DMS 273 treated with DMSO at 0.1 percent for 48 hours (cell line): Measurements from ENCODE around the gene CACNG1.

ENCODE experiments used
- DNase-seq: peaks from one replicate; lab custom pipeline; 2025; lab: John Stamatoyannopoulos, UW

Gene CACNG1, protein sequence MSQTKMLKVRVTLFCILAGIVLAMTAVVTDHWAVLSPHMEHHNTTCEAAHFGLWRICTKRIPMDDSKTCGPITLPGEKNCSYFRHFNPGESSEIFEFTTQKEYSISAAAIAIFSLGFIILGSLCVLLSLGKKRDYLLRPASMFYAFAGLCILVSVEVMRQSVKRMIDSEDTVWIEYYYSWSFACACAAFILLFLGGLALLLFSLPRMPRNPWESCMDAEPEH

GRCh38 chr17:67044016-67044772 lies at the start of gene CACNG1:
Gene CACNG1, plus strand, starts transcription at chr17:67044554. Its CDS starts 107 bp downstream, at chr17:67044661.
- DNase-seq: no peak

- no peak for DNase-seq
These were observed 49.3 kb upstream of the CACNG1 start for GRCh38 chr17:66994930-66995535.

- no peak for DNase-seq
These were observed 48.4 kb upstream of the CACNG1 start for GRCh38 chr17:66995944-66996343.

DNA sequence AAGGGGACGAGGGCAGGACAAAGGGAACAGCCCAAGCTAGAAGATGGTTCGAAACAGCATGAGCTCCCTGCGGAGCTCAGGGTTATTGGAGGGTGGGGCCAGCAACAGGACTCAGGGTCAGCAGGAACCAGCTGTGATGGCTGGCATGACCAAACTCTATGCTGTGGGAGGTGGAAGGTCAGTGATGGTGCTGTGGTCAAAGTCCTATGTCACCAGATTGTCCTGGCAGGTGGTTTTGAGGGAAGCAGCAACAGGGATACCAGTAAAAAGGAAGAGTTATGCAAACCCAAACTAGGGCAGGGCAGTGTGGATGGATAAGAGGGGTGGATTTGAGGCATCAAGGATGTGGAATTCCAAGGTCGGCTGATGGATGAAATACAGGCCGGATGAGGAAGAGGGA lies 47.4 kb upstream of the CACNG1 start:
- no peak for DNase-seq

- no peak for DNase-seq
These were observed 41.1 kb upstream of the CACNG1 start for GRCh38 chr17:67003231-67003630.

- no peak for DNase-seq
These were observed 40.2 kb upstream of the CACNG1 start for GRCh38 chr17:67004181-67004580.

- no peak for DNase-seq
These were observed 37.1 kb upstream of the CACNG1 start for GRCh38 chr17:67007266-67007665.

- DNase-seq: no peak
These were observed 36.3 kb upstream of the CACNG1 start for GRCh38 chr17:67008101-67008500.

- DNase-seq: no peak
These were observed 32.7 kb upstream of the CACNG1 start for GRCh38 chr17:67011527-67012175.

DNA sequence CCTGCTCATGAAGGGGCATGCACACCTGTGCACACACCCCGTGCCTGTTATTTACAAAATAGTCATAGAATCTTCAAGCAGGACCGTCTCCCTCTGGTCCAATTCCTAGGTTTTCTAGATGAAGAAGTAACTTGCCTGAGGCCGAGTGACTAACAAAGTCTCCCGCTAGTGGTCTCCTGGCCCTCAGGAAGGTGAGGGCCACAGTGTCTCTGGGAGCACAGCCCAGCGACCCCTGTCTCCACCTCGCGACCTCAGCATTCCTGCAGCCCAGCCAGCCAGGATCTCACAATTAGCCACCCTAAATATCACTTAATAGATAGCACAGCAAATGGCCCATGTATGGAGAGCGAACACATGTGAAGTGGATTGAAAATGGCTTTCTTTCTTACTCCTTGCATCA lies 30.5 kb upstream of the CACNG1 start:
- no peak for DNase-seq

DNA sequence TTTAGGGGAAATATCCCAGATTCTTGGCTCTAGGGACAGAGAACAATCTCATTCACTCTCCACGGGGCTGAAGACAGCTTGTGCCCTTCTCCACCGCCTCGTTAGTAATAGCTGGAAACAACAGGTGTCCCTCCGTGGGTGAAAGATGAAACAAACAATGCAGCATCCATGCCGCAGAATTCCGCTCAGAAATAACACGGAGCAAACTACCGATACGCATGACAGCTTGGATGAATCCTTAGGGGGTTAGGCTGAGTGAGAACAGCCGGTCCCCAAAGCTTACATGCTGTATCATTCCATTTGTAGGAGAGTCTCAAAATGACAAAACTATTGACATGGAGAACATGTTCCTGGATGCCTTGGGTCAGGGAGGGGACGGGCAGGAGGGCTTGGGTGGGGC lies 29.4 kb upstream of the CACNG1 start:
- no peak for DNase-seq

DNA sequence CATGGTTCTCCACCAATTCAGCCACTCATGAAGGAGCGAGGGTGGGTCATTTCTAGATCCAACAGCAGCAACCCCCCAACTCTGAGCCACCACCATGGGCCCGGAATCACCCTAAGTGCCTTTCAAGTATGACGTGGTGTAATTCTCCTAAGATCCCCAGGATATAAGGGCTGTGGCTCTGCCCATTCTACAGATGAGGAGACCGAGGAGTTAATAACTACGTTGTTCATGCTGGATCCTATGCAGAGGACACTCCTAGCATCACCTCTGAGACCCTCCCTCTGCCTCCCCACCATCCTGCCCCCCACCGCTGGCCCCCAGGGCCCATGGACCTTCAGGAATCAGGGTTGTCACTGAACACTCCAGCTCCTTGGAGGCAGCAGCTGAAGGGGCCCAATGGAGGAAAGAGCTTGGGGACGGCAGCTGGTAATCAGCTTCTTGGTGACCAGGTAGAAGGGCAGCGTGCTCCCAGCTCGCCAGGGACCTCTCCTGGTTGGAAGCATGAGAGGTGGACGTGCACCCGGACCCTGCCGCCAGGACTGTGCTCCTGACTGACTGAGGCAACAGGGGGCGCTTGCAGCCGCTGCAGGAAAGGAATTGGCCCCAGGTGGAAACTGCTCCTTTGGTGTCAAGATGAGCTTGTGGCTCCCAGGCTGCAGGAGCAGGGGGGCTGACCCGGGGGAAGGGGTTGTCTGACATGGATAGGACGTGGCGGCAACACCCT lies 28.2 kb upstream of the CACNG1 start:
- no peak for DNase-seq

- no peak for DNase-seq
These were observed 26.4 kb upstream of the CACNG1 start for GRCh38 chr17:67017910-67018309.

DNA sequence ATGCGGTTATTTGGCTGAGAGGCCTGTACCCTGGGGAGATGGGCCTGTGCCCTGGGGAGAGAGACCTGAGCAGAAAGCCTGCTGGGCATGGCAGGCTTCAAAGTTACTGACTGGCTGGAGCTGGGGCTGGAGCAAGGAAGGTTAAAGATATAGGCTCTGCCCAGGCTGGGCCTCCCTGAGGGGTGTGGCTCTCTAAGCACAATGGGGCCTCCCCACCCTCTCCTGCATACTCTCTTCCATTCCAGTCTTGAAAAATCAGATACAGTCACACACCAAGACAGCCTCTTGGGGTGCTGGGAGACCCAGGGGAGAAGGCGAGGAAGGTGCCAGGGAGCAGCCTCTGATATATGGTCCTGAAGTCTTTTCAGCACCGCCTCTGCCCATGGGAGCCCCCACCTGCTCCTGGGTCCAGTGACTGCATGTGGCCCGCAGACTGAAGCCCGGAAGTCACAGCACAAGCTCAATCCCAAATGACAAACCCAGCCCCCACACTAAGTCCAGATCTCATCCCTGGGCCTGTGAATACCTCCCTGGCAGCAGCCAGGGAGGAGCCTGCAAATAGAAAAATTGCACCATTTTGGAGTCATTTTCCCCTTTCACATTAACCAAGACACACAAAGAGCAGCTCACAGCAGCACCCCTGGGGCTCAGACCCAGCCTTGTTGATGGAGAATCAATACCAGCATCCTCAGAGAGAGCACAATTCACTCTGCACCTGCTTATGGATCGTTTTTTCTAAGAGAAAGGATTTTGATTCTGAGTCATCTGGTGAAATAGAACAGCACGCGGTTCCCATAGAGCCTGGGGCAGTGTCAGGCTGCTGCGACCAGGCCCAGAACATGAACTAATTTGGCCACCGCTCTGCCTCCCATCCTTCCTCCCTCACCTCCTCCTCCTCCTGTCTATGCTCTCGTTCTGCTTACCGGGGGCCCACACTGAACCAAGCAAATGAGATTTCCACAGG lies 25.6 kb upstream of the CACNG1 start:
- DNase-seq: no peak

- DNase-seq: no peak
These were observed 24.5 kb upstream of the CACNG1 start for GRCh38 chr17:67019809-67020208.

- DNase-seq: no peak
These were observed 24.0 kb upstream of the CACNG1 start for GRCh38 chr17:67020293-67020766.

- no peak for DNase-seq
These were observed 23.2 kb upstream of the CACNG1 start for GRCh38 chr17:67021196-67021595.

GRCh38 chr17:67021743-67022450 lies 22.5 kb upstream of the CACNG1 start:
- no peak for DNase-seq

DNA sequence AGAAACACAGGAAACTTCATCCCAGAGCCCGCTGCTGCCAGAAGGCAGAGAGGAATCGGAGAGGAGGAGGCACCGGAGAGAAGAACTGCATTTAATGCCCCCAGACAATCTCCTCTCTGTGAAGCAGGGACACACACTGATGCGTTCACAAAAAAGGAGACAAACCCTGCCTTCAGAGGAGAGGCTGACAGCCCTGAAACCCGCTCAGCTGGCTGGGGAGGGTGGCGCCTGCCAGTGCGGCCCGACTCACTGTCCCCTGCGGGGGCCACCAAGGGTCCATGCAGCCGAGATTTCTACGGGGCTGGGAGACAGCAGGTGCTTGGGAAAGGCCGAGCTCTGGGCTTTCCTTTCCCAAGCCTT lies 21.9 kb upstream of the CACNG1 start:
- no peak for DNase-seq

GRCh38 chr17:67024736-67025135 lies 19.6 kb upstream of the CACNG1 start:
- no peak for DNase-seq
